Measurements from ENCODE around the gene SLC8A3. TPM values are rescaled to one million over a fixed set of nuclear protein-coding genes. Genes with fewer than 3 reads are reported as not detected.

Gene SLC8A3
- total RNA-seq, 2 experiments from 2014 or later = not detected

- intact Hi-C loops (cut with micrococcal nuclease; ENCODE audit: unreplicated experiment) = no loop called here
- no peak overlapping the region for H2AFZ ChIP-seq (ENCODE audit: low read length)
- H3K9me3 ChIP-seq (ENCODE audit: low read length) = no peaks in the 10 kb centered on the region
- no peaks in the 10 kb centered on the region for H3K79me2 ChIP-seq (ENCODE audit: insufficient read depth, low read depth, low read length)
- no peak for TF ChIP-seq EZH2phosphoT487 (IDR thresholded peaks at IDR 0.05; ENCODE audit: borderline replicate concordance, low read depth, low read length)
- TF ChIP-seq CTCF (conservative IDR thresholded peaks at IDR 0.05; ENCODE audit: low read length) = no peak
- ChIA-PET CTCF (ENCODE audit: unreplicated experiment) (no interaction called here), POLR2A (no interaction called here)
- no peak overlapping the region for H3K4me2 ChIP-seq (ENCODE audit: low read length)
- no peaks in the 10 kb centered on the region for H3K9me2 ChIP-seq (ENCODE audit: insufficient read depth, low read length)
- H4K20me1 ChIP-seq (ENCODE audit: insufficient read depth, low read length) = no peaks in the 10 kb centered on the region
- H3K27ac ChIP-seq (ENCODE audit: low read depth, low read length, poor library complexity, severe bottlenecking) = no peak overlapping the region
- no peak for DNase-seq (ENCODE audit: low spot score)
- H3K36me3 ChIP-seq (ENCODE audit: insufficient read depth, low read length) = no peaks in the 10 kb centered on the region
- no peak overlapping the region for H3K4me3 ChIP-seq (ENCODE audit: low read depth, low read length, poor library complexity, severe bottlenecking)
- no peaks in the 10 kb centered on the region for H3K4me1 ChIP-seq (ENCODE audit: insufficient read depth, low read length, poor library complexity, severe bottlenecking)
- BruUV-seq (replicated peaks) = no TSS peak
Measured at GRCh38 chr14:70077720-70078119, 111.0 kb downstream of the SLC8A3 start.

DNA sequence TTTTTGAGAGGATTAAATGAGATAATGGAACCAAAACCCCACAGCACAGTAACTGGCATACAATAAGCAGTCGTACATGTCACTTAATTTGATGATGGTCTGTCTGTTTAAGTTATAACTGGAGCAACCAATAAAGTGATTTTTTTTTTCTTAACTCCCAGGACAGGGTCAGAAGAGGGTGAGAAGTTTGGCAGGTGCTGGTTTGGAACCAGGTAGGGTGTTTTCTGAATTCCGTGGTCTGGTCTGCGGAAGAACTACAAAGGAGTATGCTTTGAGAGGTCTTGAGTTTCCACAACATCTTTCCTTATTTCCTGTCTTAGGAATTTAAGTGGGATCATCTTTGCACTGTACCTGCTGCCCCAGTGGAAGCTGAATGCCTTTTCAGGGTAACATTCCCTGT lies 111.7 kb downstream of the SLC8A3 start:
- no peaks in the 10 kb centered on the region for H3K4me1 ChIP-seq (ENCODE audit: insufficient read depth, low read length, poor library complexity, severe bottlenecking)
- no peak overlapping the region for H3K4me3 ChIP-seq (ENCODE audit: low read depth, low read length, poor library complexity, severe bottlenecking)
- TF ChIP-seq CTCF (conservative IDR thresholded peaks at IDR 0.05; ENCODE audit: low read length) = no peak
- no peak for TF ChIP-seq EZH2phosphoT487 (IDR thresholded peaks at IDR 0.05; ENCODE audit: borderline replicate concordance, low read depth, low read length)
- H2AFZ ChIP-seq (ENCODE audit: low read length) = no peak overlapping the region
- intact Hi-C loops (cut with micrococcal nuclease; ENCODE audit: unreplicated experiment) = no loop called here
- BruUV-seq (replicated peaks) = no TSS peak
- H3K9me2 ChIP-seq (ENCODE audit: insufficient read depth, low read length) = no peaks in the 10 kb centered on the region
- ChIA-PET CTCF (ENCODE audit: unreplicated experiment) (no interaction called here), POLR2A (no interaction called here)
- no peaks in the 10 kb centered on the region for H3K79me2 ChIP-seq (ENCODE audit: insufficient read depth, low read depth, low read length)
- no peak overlapping the region for H3K4me2 ChIP-seq (ENCODE audit: low read length)
- no peaks in the 10 kb centered on the region for H3K9me3 ChIP-seq (ENCODE audit: low read length)
- no peak overlapping the region for H3K27ac ChIP-seq (ENCODE audit: low read depth, low read length, poor library complexity, severe bottlenecking)
- DNase-seq (ENCODE audit: low spot score) = no peak
- no peaks in the 10 kb centered on the region for H4K20me1 ChIP-seq (ENCODE audit: insufficient read depth, low read length)
- H3K36me3 ChIP-seq (ENCODE audit: insufficient read depth, low read length) = no peaks in the 10 kb centered on the region

- Histone ChIP-seq H2AFZ (ENCODE audit: low read length) (no peak overlapping the region), H3K4me1 (ENCODE audit: insufficient read depth, low read length, poor library complexity, severe bottlenecking) (no peaks in the 10 kb centered on the region), H3K4me2 (ENCODE audit: low read length) (no peak overlapping the region), H3K27ac (ENCODE audit: low read depth, low read length, poor library complexity, severe bottlenecking) (no peak overlapping the region), H3K36me3 (ENCODE audit: insufficient read depth, low read length) (no peaks in the 10 kb centered on the region), H3K79me2 (ENCODE audit: insufficient read depth, low read depth, low read length) (no peaks in the 10 kb centered on the region), H3K9me3 (ENCODE audit: low read length) (no peaks in the 10 kb centered on the region), H3K4me3 (ENCODE audit: low read depth, low read length, poor library complexity, severe bottlenecking) (no peak overlapping the region), H4K20me1 (ENCODE audit: insufficient read depth, low read length) (no peaks in the 10 kb centered on the region), H3K9me2 (ENCODE audit: insufficient read depth, low read length) (no peaks in the 10 kb centered on the region)
- TF ChIP-seq EZH2phosphoT487 (IDR thresholded peaks at IDR 0.05; ENCODE audit: borderline replicate concordance, low read depth, low read length) (no peak), CTCF (conservative IDR thresholded peaks at IDR 0.05; ENCODE audit: low read length) (peak; percentile 88)
- ChIA-PET CTCF (ENCODE audit: unreplicated experiment) (interaction anchor here (0.6 kb wide), 1 partner anchor 211 kb away, joined by 3 read pairs; no protein-coding TSS in a partner anchor), POLR2A (no interaction called here)
- BruUV-seq (replicated peaks) = no TSS peak
- peak; percentile 54 for DNase-seq (ENCODE audit: low spot score)
- intact Hi-C loops (cut with micrococcal nuclease; ENCODE audit: unreplicated experiment) = no loop called here
Measured at GRCh38 chr14:70073924-70074566, 114.7 kb downstream of the SLC8A3 start.
